ENCODE data around the gene SERPINA5. TPM values are rescaled to one million over a fixed set of nuclear protein-coding genes. Genes with fewer than 3 reads are reported as not detected.
"Not testable (repeated sequence)": the region's sequence is repeated elsewhere in the genome, so short reads cannot be mapped to it uniquely, and the experiment has no call there.

Gene SERPINA5
- total RNA-seq, 1 donor: 0.09 TPM

GRCh38 chr14:94574336-94574735, 6.9 kb upstream of the SERPINA5 start:
- no peak for TF ChIP-seq CTCF (IDR thresholded peaks at IDR 0.05; ENCODE audit: insufficient read depth, low read length)
- DNase-seq (ENCODE audit: low read depth): no peak
- H3K4me3 ChIP-seq (ENCODE audit: low read depth, low read length): no peak overlapping the region

- peak; percentile 67 for DNase-seq (ENCODE audit: low read depth)
- no peak overlapping the region for H3K4me3 ChIP-seq (ENCODE audit: low read depth, low read length)
- no peak for TF ChIP-seq CTCF (IDR thresholded peaks at IDR 0.05; ENCODE audit: insufficient read depth, low read length)
Measured at GRCh38 chr14:94575730-94576585, 5.3 kb upstream of the SERPINA5 start.

- DNase-seq (ENCODE audit: low read depth); H3K4me3 ChIP-seq (ENCODE audit: low read depth, low read length): not testable (repeated sequence)
Measured at GRCh38 chr14:94577472-94577871, 3.8 kb upstream of the SERPINA5 start.

- DNase-seq (ENCODE audit: low read depth): no peak
- no peak for TF ChIP-seq CTCF (IDR thresholded peaks at IDR 0.05; ENCODE audit: insufficient read depth, low read length)
Measured at GRCh38 chr14:94578712-94579111, 2.5 kb upstream of the SERPINA5 start.

GRCh38 chr14:94582199-94582750, 1.0 kb downstream of the SERPINA5 start:
- DNase-seq (ENCODE audit: low read depth): no peak
- no peak overlapping the region for H3K4me3 ChIP-seq (ENCODE audit: low read depth, low read length)
- no peak for TF ChIP-seq CTCF (IDR thresholded peaks at IDR 0.05; ENCODE audit: insufficient read depth, low read length)

More at GRCh38 chr14:94578712-94579111, 2.5 kb upstream of the SERPINA5 start:
- H3K4me3 ChIP-seq (ENCODE audit: low read depth, low read length): no peak overlapping the region

GRCh38 chr14:94582851-94583250, 1.6 kb downstream of the SERPINA5 start:
- H3K4me3 ChIP-seq (ENCODE audit: low read depth, low read length): no peak overlapping the region
- no peak for TF ChIP-seq CTCF (IDR thresholded peaks at IDR 0.05; ENCODE audit: insufficient read depth, low read length)
- no peak for DNase-seq (ENCODE audit: low read depth)

GRCh38 chr14:94583557-94583956, 2.3 kb downstream of the SERPINA5 start:
- TF ChIP-seq CTCF (IDR thresholded peaks at IDR 0.05; ENCODE audit: insufficient read depth, low read length): no peak
- no peak overlapping the region for H3K4me3 ChIP-seq (ENCODE audit: low read depth, low read length)
- DNase-seq (ENCODE audit: low read depth): no peak
